Activated naive CD4-positive, alpha-beta T cell treated with anti-CD3 and anti-CD28 coated beads, Interleukin-2, amount 50 U/mL, for 24 hours (primary cell): ENCODE results near the gene CIT.
"Not testable (repeated sequence)": the region's sequence is repeated elsewhere in the genome, so short reads cannot be mapped to it uniquely, and the experiment has no call there.

Experiments
- H3K27ac Mint-ChIP-seq: one replicate; pipeline ENCODE4 v1.8.0; 2021; ENCODE audit warnings: mild to moderate bottlenecking, mixed read lengths
- H3K27me3 Mint-ChIP-seq: one replicate; pipeline ENCODE4 v1.8.0; 2021; ENCODE audit warnings: mixed read lengths
- H3K36me3 Mint-ChIP-seq: one replicate; pipeline ENCODE4 v1.8.0; 2021; ENCODE audit warnings: mixed read lengths
- H3K4me1 Mint-ChIP-seq: one replicate; pipeline ENCODE4 v1.8.0; 2021; ENCODE audit warnings: mixed read lengths
- H3K4me3 Mint-ChIP-seq: one replicate; pipeline ENCODE4 v1.8.0; 2021; ENCODE audit warnings: mild to moderate bottlenecking, mixed read lengths
- H3K9me3 Mint-ChIP-seq: one replicate; pipeline ENCODE4 v1.8.0; 2021; ENCODE audit warnings: mixed read lengths

CIT gene

DNA sequence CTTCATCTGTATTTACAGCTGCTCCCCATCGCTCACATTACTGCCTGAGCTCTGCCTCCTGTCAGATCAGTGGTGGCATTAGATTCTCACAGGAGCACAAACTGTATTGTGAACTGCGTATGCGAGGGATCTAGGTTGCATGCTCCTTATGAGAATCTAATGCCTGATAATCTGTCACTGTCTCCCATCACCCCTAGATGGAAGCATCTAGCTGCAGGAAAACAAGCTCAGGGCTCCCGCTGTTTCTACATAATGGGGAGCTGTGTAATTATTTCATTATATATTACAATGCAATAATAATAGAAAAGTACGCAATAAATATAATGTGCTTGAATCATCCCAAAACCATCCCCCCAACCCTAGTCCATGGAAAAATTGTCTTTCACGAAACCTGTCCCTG, 219.0 kb downstream of the CIT start:
- not testable (repeated sequence) for H3K4me1 Mint-ChIP-seq, H3K27me3 Mint-ChIP-seq, H3K36me3 Mint-ChIP-seq, H3K4me3 Mint-ChIP-seq, H3K9me3 Mint-ChIP-seq, H3K27ac Mint-ChIP-seq

DNA sequence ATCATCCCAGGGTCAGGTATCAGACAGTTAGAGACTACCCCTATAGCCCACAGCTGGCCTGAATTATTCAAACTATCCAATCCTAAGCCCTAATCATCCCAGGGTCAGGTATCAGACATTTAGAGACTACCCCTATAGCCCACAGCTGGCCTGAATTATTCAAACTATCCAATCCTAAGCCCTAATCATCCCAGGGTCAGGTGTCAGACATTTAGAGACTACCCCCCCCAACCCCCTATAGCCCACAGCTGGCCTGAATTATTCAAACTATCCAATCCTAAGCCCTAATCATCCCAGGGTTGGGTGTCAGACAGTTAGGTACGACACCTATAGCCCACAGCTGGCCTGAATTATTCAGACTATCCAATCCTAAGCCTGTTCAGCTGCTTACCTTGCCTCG, 220.1 kb downstream of the CIT start:
- H3K9me3 Mint-ChIP-seq, H3K27ac Mint-ChIP-seq, H3K4me1 Mint-ChIP-seq, H3K27me3 Mint-ChIP-seq, H3K4me3 Mint-ChIP-seq, H3K36me3 Mint-ChIP-seq: not testable (repeated sequence)

DNA sequence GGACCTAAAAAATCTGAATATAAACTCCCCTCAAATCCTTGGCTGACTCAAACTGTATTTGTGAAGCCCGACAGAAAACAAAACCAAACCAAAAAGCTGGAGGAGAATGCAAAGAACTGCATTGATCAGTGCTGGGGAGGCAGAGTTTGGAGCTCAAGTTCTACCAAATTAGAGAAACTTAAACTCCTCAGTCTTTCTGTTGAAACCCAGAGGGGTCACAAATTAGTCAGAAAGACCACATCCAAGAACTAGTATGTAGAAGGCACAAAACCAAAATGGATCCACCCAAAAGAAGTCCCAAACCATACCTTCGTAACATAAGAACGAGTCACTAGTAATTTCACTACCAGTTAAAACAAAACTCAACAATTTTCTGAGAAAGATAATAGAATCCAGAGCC, 224.5 kb downstream of the CIT start:
- Mint-ChIP-seq H3K4me1 (no peaks in the 10 kb centered on the region), H3K27ac (no peak overlapping the region), H3K27me3 (peaks cover 1% of the 10 kb centered on the region), H3K4me3 (no peak overlapping the region), H3K9me3 (peaks cover 8% of the 10 kb centered on the region), H3K36me3 (no peaks in the 10 kb centered on the region)

DNA sequence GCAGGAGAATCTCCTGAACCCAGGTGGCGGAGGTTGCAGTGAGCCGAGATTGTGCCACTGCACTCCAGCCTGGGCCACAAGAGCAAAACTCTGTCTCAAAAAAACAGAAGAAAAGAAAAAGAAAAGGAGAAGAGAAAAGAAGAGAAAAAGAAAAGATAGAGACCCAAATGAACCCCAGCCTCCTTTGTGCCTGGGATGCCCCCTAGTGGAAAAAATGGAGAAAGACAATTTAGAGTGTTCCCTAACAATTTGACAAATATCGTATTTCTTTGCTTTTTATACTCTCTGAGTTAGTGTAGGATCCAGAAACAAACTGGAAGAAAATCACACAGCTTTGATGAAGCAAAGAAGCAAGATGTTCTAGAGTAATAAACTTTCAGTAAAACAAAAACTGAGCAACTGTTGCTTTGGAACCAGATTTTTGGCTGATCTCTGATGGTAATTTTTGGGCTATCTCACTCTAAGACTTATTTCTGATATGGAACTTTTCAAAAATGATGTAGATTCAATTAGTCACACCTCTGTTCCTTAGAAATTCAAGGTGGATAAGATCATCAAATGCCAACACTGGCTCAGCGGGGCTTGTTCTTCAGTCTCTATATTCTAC, 227.8 kb downstream of the CIT start:
- Mint-ChIP-seq H3K27ac (no peak overlapping the region), H3K27me3 (peaks cover 1% of the 10 kb centered on the region), H3K9me3 (peaks cover 12% of the 10 kb centered on the region), H3K4me1 (no peaks in the 10 kb centered on the region), H3K36me3 (no peaks in the 10 kb centered on the region), H3K4me3 (no peak overlapping the region)

DNA sequence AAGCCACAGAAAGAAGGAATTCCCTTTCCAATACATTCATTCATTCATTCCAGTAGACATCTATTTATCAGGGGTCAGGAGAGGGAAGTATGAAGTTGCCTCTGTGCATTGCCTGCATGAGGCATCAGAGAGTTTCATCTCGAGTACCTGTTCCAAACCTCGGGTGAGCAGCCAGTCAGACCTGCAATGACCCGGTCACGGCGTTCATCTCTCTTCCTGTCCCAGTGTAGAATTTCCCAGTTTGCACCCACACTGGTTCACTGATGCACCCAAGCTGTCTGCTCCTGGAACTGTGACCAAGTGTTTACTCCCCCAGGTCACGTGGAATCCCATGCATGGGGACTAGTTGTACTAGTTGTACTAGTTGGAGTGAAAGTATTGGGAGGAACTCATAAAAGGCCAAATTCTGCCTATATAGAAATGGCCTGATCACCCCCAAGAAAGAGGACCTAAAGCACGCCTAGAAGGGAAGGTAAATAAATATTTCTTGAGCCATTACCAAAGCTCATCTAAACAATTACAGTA, 231.5 kb downstream of the CIT start:
- peaks cover 5% of the 10 kb centered on the region for H3K27me3 Mint-ChIP-seq

DNA sequence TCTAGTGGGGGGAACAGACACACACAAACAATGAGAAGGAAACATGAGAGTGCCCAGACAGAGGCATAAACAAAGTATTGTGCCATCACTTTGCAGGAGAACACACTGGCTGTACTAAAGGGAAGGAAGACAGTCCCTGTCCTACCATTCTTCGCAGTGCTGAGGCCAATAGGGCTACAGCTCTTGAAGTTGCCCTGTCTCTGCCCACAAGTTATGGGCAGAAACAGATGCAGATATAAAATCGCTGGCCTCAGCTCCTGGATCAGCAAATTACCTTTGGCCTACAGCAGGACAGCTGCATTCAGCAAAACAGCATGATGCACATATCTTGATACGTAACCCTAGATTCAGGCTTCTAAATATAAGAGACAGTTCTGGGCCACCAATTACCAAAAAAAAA, 232.2 kb downstream of the CIT start:
- Mint-ChIP-seq H3K9me3 (peaks cover 4% of the 10 kb centered on the region), H3K27ac (no peak overlapping the region), H3K27me3 (peaks cover 6% of the 10 kb centered on the region), H3K36me3 (no peaks in the 10 kb centered on the region), H3K4me1 (no peaks in the 10 kb centered on the region), H3K4me3 (no peak overlapping the region)

More for the DNA sequence above, 231.5 kb downstream of the CIT start:
- H3K4me1 Mint-ChIP-seq = no peaks in the 10 kb centered on the region
- no peak overlapping the region for H3K27ac Mint-ChIP-seq
- H3K4me3 Mint-ChIP-seq = no peak overlapping the region
- H3K9me3 Mint-ChIP-seq = peaks cover 4% of the 10 kb centered on the region
- no peaks in the 10 kb centered on the region for H3K36me3 Mint-ChIP-seq

DNA sequence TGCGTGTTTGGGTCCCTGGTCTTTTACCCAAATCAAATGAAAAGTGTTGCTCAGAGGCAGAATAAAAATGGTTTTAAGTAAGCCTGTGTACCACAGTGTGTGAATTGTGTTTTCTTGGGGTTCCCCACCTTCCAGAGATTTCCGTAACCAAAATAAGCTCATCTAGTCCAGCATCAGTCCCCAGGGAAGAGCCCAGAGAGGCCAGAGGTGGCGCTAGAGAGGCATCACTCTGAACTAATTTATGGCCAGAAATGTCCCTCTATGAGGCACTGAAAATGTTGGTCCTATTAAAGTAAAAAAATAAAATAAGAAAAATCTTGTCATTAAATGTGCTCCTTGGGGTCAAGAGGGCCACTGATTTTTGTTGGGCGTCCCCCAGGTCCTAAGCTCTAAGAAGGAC, 234.1 kb downstream of the CIT start:
- H3K4me1 Mint-ChIP-seq = no peaks in the 10 kb centered on the region
- no peaks in the 10 kb centered on the region for H3K36me3 Mint-ChIP-seq

More for the DNA sequence above, 234.1 kb downstream of the CIT start:
- Mint-ChIP-seq H3K27ac (no peak overlapping the region), H3K4me3 (no peak overlapping the region), H3K27me3 (peaks cover 5% of the 10 kb centered on the region), H3K9me3 (peaks cover 4% of the 10 kb centered on the region)
